ENCODE measurements around the gene SLC19A2. TPM values are rescaled to one million over a fixed set of nuclear protein-coding genes. Genes with fewer than 3 reads are reported as not detected.

Gene SLC19A2
- total RNA-seq, 1 donor = 10.5 TPM

DNA sequence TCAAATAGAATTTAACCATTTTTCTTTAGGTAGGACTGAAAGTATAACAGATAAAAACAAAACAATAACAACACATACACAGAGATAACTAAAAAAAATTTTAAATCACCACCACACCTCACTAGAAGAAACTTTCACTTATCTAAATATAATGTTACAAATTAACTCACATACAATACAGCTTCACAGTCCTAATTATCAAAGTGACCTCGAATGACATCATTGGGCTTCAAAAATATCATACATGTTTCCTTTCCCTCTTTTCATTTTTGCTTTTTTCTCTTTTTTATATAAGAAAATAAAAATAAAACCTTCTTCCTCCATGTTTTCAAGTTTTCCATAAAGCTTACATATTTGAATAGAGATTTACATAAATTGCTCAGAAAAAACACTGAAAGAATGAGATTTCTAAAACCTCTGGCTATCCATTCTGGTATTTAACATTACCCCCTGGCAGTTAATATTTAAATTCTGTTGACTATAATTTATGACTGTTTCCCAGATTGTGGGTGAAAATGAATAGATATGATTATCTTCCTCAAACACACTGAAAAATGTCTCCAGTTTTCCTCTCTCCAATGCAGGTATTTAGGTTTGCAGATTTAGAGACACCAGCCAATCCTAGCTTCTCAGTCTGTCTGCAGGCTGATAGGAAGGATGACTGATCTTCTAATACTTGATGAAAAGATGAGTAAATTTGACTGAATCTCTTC, 40.5 kb upstream of the SLC19A2 start:
- Histone ChIP-seq H3K4me2 (ENCODE audit: insufficient read depth, low read length) (no peak overlapping the region), H3K4me3 (ENCODE audit: insufficient read depth, low read length) (no peak overlapping the region), H4K20me1 (ENCODE audit: insufficient read depth, low read length) (no peaks in the 10 kb centered on the region), H2AFZ (ENCODE audit: low read length) (no peak overlapping the region), H3K79me2 (ENCODE audit: insufficient read depth, low read length) (no peaks in the 10 kb centered on the region), H3K27me3 (ENCODE audit: insufficient read depth, low read length) (no peaks in the 10 kb centered on the region), H3K27ac (ENCODE audit: low read depth, low read length) (no peak overlapping the region), H3K36me3 (ENCODE audit: insufficient read depth, low read length) (no peaks in the 10 kb centered on the region), H3K9me3 (ENCODE audit: low read depth, low read length) (no peaks in the 10 kb centered on the region), H3K4me1 (ENCODE audit: insufficient read depth, low read length) (no peaks in the 10 kb centered on the region)
- TF ChIP-seq, protein P1, sequence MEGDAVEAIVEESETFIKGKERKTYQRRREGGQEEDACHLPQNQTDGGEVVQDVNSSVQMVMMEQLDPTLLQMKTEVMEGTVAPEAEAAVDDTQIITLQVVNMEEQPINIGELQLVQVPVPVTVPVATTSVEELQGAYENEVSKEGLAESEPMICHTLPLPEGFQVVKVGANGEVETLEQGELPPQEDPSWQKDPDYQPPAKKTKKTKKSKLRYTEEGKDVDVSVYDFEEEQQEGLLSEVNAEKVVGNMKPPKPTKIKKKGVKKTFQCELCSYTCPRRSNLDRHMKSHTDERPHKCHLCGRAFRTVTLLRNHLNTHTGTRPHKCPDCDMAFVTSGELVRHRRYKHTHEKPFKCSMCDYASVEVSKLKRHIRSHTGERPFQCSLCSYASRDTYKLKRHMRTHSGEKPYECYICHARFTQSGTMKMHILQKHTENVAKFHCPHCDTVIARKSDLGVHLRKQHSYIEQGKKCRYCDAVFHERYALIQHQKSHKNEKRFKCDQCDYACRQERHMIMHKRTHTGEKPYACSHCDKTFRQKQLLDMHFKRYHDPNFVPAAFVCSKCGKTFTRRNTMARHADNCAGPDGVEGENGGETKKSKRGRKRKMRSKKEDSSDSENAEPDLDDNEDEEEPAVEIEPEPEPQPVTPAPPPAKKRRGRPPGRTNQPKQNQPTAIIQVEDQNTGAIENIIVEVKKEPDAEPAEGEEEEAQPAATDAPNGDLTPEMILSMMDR (IDR thresholded peaks at IDR 0.05; ENCODE audit: extremely low read depth, low read depth, low read length) = no peak
- no peak for DNase-seq (ENCODE audit: insufficient read length, low spot score, missing footprints)

DNA sequence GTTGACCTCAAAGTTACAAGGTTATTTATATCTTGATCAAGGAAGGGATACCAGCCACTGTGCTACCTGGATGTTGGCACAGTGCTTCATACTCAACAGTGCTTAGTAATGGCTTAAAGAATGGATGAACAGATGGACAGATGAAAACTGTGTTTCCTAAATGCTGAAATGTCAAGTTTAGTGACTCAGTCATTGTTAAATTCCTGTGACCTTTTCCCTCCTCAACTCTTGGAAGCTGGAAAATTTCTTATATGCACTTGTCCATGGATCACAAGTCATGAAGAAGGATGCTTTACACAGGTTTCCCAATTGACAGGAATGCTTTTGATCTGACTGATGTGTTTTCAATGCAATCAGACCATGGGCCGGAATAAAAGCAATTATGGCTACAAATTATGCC, 39.6 kb upstream of the SLC19A2 start:
- H3K36me3 ChIP-seq (ENCODE audit: insufficient read depth, low read length) = no peaks in the 10 kb centered on the region
- no peak overlapping the region for H3K4me2 ChIP-seq (ENCODE audit: insufficient read depth, low read length)
- DNase-seq (ENCODE audit: insufficient read length, low spot score, missing footprints) = no peak
- H3K79me2 ChIP-seq (ENCODE audit: insufficient read depth, low read length) = no peaks in the 10 kb centered on the region
- TF ChIP-seq, protein P1 (IDR thresholded peaks at IDR 0.05; ENCODE audit: extremely low read depth, low read depth, low read length) = no peak
- no peaks in the 10 kb centered on the region for H3K9me3 ChIP-seq (ENCODE audit: low read depth, low read length)
- H3K27ac ChIP-seq (ENCODE audit: low read depth, low read length) = no peak overlapping the region
- no peaks in the 10 kb centered on the region for H3K4me1 ChIP-seq (ENCODE audit: insufficient read depth, low read length)
- H2AFZ ChIP-seq (ENCODE audit: low read length) = no peak overlapping the region
- no peaks in the 10 kb centered on the region for H3K27me3 ChIP-seq (ENCODE audit: insufficient read depth, low read length)
- no peaks in the 10 kb centered on the region for H4K20me1 ChIP-seq (ENCODE audit: insufficient read depth, low read length)
- H3K4me3 ChIP-seq (ENCODE audit: insufficient read depth, low read length) = no peak overlapping the region

DNA sequence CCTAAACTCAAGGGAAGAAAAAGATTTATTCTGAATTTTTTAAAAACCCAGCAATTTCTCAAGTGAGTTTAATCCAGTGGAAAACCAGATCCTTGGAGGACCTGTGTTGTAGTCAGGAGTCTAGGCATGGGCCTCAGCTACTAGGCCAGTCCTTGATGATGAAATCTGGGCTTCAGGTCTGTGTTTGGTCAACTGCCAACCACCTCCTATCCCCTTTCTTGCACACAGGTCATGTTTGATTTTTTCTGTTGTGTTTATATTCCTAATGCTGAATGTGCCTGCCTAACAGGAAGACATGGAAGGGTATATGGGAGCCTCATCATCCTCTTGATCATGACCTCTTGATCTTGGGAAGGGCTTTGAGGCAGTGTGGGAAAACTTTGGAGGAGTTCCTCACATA, 38.2 kb upstream of the SLC19A2 start:
- Histone ChIP-seq H3K9me3 (ENCODE audit: low read depth, low read length) (no peaks in the 10 kb centered on the region), H3K27me3 (ENCODE audit: insufficient read depth, low read length) (no peaks in the 10 kb centered on the region), H3K79me2 (ENCODE audit: insufficient read depth, low read length) (no peaks in the 10 kb centered on the region), H2AFZ (ENCODE audit: low read length) (no peak overlapping the region), H4K20me1 (ENCODE audit: insufficient read depth, low read length) (no peaks in the 10 kb centered on the region), H3K36me3 (ENCODE audit: insufficient read depth, low read length) (no peaks in the 10 kb centered on the region), H3K4me1 (ENCODE audit: insufficient read depth, low read length) (no peaks in the 10 kb centered on the region), H3K4me2 (ENCODE audit: insufficient read depth, low read length) (no peak overlapping the region), H3K4me3 (ENCODE audit: insufficient read depth, low read length) (no peak overlapping the region), H3K27ac (ENCODE audit: low read depth, low read length) (no peak overlapping the region)
- TF ChIP-seq, protein P1 (IDR thresholded peaks at IDR 0.05; ENCODE audit: extremely low read depth, low read depth, low read length) = no peak
- no peak for DNase-seq (ENCODE audit: insufficient read length, low spot score, missing footprints)

DNA sequence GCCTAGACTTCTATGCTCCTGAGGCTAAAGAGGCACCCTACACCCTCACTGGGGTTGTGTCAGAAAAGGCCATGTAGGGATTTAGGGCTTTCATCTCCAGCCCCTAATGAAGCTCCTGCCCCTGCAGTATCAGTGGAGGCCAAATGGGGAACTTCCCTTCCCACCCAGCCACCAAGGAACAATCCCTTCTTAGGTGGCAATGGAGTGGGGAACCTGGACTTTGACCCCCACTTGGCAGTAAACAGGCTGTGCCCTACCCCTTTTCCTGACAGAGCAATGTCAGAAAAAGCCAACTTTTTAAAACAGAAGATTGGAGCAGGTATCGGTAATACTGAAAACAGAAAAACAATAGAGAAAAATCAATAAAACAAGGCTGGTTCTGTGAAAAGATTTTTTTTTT, 35.5 kb upstream of the SLC19A2 start:
- Histone ChIP-seq H4K20me1 (ENCODE audit: insufficient read depth, low read length) (no peaks in the 10 kb centered on the region), H3K4me2 (ENCODE audit: insufficient read depth, low read length) (no peak overlapping the region), H3K4me3 (ENCODE audit: insufficient read depth, low read length) (no peak overlapping the region), H3K79me2 (ENCODE audit: insufficient read depth, low read length) (no peaks in the 10 kb centered on the region), H3K27me3 (ENCODE audit: insufficient read depth, low read length) (no peaks in the 10 kb centered on the region), H3K36me3 (ENCODE audit: insufficient read depth, low read length) (no peaks in the 10 kb centered on the region), H3K4me1 (ENCODE audit: insufficient read depth, low read length) (no peaks in the 10 kb centered on the region), H2AFZ (ENCODE audit: low read length) (no peak overlapping the region), H3K9me3 (ENCODE audit: low read depth, low read length) (no peaks in the 10 kb centered on the region), H3K27ac (ENCODE audit: low read depth, low read length) (no peak overlapping the region)
- DNase-seq (ENCODE audit: insufficient read length, low spot score, missing footprints) = no peak
- TF ChIP-seq, protein P1 (IDR thresholded peaks at IDR 0.05; ENCODE audit: extremely low read depth, low read depth, low read length) = no peak

Data from osteoblast (primary cell).